Testis (tissue), 3 donors: ENCODE measurements around the gene PARP6. TPM values are rescaled to one million over a fixed set of nuclear protein-coding genes. Genes with fewer than 3 reads are reported as not detected.
A peak's percentile ranks its signal among the peaks of the same experiment; 100 is the strongest.
"Not testable (repeated sequence)": the region's sequence is repeated elsewhere in the genome, so short reads cannot be mapped to it uniquely, and the experiment has no call there.

Experiments
- DNase-seq: peaks from one replicate; pipeline ENCODE4 v3.0.0-alpha.2; 2019
- H3K27ac ChIP-seq, 2 donors: fragments of 200-600 bp; sonication (generic); one replicate each; pipeline ENCODE4 v1.5.1; 2019
- H3K27me3 ChIP-seq: fragments of 200-600 bp; sonication (generic); one replicate; pipeline ENCODE4 v1.5.1; 2019
- H3K36me3 ChIP-seq: fragments of 200-600 bp; sonication (generic); one replicate; pipeline ENCODE4 v1.5.1; 2017; ENCODE audit warnings: low read depth; ENCODE audit errors: missing control alignments
- H3K4me1 ChIP-seq: fragments of 200-600 bp; sonication (generic); one replicate; pipeline ENCODE4 v1.5.1; 2019
- H3K4me3 ChIP-seq, 2 donors: fragments of 200-600 bp; sonication (generic); one replicate each; pipeline ENCODE4 v1.5.1; 2017 to 2019
- H3K9me3 ChIP-seq: fragments of 200-600 bp; sonication (generic); one replicate; pipeline ENCODE4 v1.5.1; 2017
- CTCF ChIP-seq, 3 experiments: fragments of 450-650 bp in 2 of 3; fragments of 200-600 bp in 1 of 3; sonication (generic) in 1 of 3; IDR thresholded peaks; one replicate each; pipeline ENCODE4 v1.5.1; 2016 to 2019; ENCODE audit warnings: antibody characterized with exemption in 3 of 3, mild to moderate bottlenecking in 2 of 3, moderate library complexity in 1 of 3
- POLR2A ChIP-seq: fragments of 450-650 bp; IDR thresholded peaks from one replicate; pipeline ENCODE4 v1.6.1; 2017; ENCODE audit warnings: antibody characterized with exemption, mild to moderate bottlenecking, moderate library complexity
- WGBS, 2 donors: methylation state at CpG; one replicate each; pipeline ENCODE4 v1.1.5; 2018; 5-methylcytosine and 5-hydroxymethylcytosine counted together
- intact Hi-C: fragments of 100-400 bp; cut with DNase I; formaldehyde crosslinking; loops from one replicate; pipeline ENCODE4 v1.15.1; 2023; ENCODE audit warnings: low total_unique reads
- polyA plus RNA-seq: library from polyadenylated mRNA; stranded (reverse); fragments of 350-450 nt; fragmentation: Illumina TruSeq; extraction: RNeasy Lipid Tissue Mini Kit (QIAGEN cat#74804); gene quantifications from one replicate; pipeline ENCODE4 v1.2.3, GENCODE V29; 2014; ENCODE audit warnings: low read depth, low replicate concordance; ENCODE audit not compliant: insufficient read depth
- total RNA-seq, 2 donors: library from RNA; depleted of rRNA; stranded (reverse); fragments of >200 nt; gene quantifications; one replicate each; pipeline ENCODE4 v1.2.3, GENCODE V29; 2016

The PARP6 gene
- total and polyA plus RNA-seq, 3 donors from 2014 or later = 114 to 190 (median 182) TPM

DNA sequence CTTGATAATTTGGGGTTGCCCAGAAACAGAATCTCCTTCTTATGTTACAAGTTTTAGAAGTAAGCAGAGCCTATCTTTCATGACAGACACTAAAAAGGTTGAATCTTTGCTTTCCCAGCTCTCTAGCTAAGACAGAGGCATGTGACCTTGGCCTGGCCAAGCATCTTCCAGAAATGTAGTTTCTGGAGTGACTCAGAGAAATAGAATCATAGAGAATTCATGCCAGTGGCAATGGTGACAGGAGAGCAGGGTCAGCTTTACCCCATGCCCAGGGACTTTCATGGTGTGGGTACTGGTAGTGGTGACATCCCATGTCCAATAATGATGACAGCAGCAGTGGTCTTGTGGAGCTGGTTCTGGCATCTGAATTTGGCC, 4.0 kb upstream of the PARP6 start:
- intact Hi-C loops = loop anchor here (10.0 kb wide), 1 partner anchor 72 kb away; no protein-coding TSS in a partner anchor
- TF ChIP-seq CTCF (IDR thresholded peaks at IDR 0.05) = no peak
- no peak for TF ChIP-seq POLR2A
- Histone ChIP-seq H3K36me3 (no peaks in the 10 kb centered on the region), H3K4me3 (no peak overlapping the region), H3K27ac (no peak overlapping the region), H3K9me3 (no peaks in the 10 kb centered on the region), H3K4me1 (peaks cover 9% of the 10 kb centered on the region), H3K27me3 (no peaks in the 10 kb centered on the region)
- no peak for DNase-seq

GRCh38 chr15:72275635-72276325, 3.4 kb upstream of the PARP6 start:
- DNase-seq, H3K4me3 ChIP-seq, H3K9me3 ChIP-seq, H3K36me3 ChIP-seq, H3K27ac ChIP-seq, H3K27me3 ChIP-seq: not testable (repeated sequence)
- intact Hi-C loops = loop anchor here (10.0 kb wide), 1 partner anchor 71 kb away; no protein-coding TSS in a partner anchor
- peaks cover 13% of the 10 kb centered on the region for H3K4me1 ChIP-seq

DNA sequence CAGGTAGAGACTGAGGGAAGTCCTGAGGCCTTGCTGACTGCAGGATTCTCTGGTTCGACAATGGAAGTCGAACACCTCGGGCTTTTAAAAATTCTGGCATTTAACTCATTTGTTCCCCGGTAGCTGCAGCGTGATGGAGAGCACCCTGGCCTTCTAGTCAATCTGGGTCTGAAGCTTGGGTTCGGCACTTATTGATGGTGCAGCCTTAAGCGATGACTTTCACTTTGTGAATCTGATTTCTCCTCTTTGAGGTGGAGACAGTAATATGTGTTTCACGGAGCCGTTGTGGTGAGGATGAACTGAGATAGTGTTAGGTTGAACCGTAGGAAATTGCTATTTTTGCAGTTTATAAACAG, 621 bp upstream of the PARP6 start:
- Histone ChIP-seq H3K27me3 (no peaks in the 10 kb centered on the region), H3K27ac (peak overlapping the region; percentile 26 to 92), H3K9me3 (no peaks in the 10 kb centered on the region), H3K36me3 (no peaks in the 10 kb centered on the region), H3K4me1 (peaks cover 19% of the 10 kb centered on the region), H3K4me3 (peak overlapping the region; percentile 81 to 89)
- no peak for TF ChIP-seq CTCF (IDR thresholded peaks at IDR 0.05)
- no peak for TF ChIP-seq POLR2A
- DNase-seq = no peak
- intact Hi-C loops = loop anchor here (2.0 to 10.0 kb wide), 2 partner anchors 42 to 68 kb away; partner anchors contain the start of gene PKM
- 16 to 33% methylated on average over 10 of the region's 10 CpGs for WGBS, 2 donors

DNA sequence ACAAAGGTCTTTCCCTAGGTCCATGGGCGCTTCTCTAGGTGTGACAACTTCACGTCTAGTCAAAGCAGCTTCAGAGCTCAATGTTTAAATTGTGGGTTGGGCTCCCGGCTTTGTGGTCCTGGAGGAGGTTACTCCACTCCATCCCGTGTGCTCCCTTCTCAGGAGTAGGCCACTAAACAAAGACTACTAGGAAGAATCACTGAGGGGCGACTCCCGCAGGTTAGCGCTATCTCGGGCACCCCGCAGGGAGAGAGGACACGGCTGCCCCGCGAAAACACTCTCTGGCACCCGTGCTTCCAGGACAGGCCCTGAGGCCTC, 500 bp downstream of the PARP6 start:
- Histone ChIP-seq H3K27ac (peak overlapping the region; percentile 90 to 92), H3K9me3 (no peaks in the 10 kb centered on the region), H3K4me3 (peak overlapping the region; percentile 81 to 89), H3K27me3 (no peaks in the 10 kb centered on the region), H3K36me3 (no peaks in the 10 kb centered on the region), H3K4me1 (peaks cover 19% of the 10 kb centered on the region)
- TF ChIP-seq POLR2A (no peak), CTCF (IDR thresholded peaks at IDR 0.05) (no peak)
- DNase-seq = peak; percentile 28
- intact Hi-C loops = loop anchor here (2.0 to 10.0 kb wide), 2 partner anchors 41 to 67 kb away; partner anchors contain the start of gene PKM
- 1 to 2% methylated on average over 10 to 13 of the region's 13 CpGs for WGBS, 2 donors

DNA sequence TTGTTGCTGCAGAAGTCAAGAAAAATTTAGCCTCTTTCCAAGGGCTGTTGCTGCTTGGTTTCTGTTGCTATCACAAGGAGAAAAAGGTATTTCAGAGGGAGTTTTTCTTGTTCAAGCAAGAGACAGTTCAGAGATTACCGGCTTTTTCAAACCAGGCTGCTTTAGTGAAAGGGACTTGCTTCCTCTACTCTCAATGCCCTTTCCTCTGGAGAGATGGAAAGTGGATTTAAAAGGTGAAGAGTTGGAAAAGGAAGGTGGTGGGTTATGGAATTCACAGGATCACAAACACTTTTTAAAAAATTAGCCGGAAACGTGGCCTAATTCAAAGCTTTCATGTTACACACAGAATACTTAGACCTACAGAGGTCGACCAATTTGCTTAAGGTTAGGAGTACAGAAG, 1.1 kb downstream of the PARP6 start:
- H3K4me1 ChIP-seq = peaks cover 19% of the 10 kb centered on the region
- no peak overlapping the region for H3K4me3 ChIP-seq
- no peak for DNase-seq
- no peaks in the 10 kb centered on the region for H3K9me3 ChIP-seq
- TF ChIP-seq CTCF (IDR thresholded peaks at IDR 0.05) = no peak
- TF ChIP-seq POLR2A = no peak
- WGBS, 2 donors = 45 to 54% methylated on average over 4 of the region's 4 CpGs
- H3K27me3 ChIP-seq = no peaks in the 10 kb centered on the region
- intact Hi-C loops = loop anchor here (10.0 kb wide), 1 partner anchor 66 kb away; no protein-coding TSS in a partner anchor
- H3K36me3 ChIP-seq = no peaks in the 10 kb centered on the region
- peak overlapping the region in 1 of 2 donors; percentile 92 for H3K27ac ChIP-seq
